Omental fat pad (tissue), 4 donors: ENCODE results near the gene MB. TPM values are rescaled to one million over a fixed set of nuclear protein-coding genes. Genes with fewer than 3 reads are reported as not detected.

Source experiments
- ATAC-seq: fragments of 150-250 bp; one replicate; pipeline ENCODE4 v1.9.1; 2016; ENCODE audit warnings: mild to moderate bottlenecking, moderate library complexity; ENCODE audit not compliant: low FRiP score
- DNase-seq: peaks from one replicate; pipeline ENCODE4 v3.0.0-alpha.2; 2019; ENCODE audit warnings: low spot score
- CTCF ChIP-seq, 3 donors: fragments of 450-650 bp; IDR thresholded peaks; one replicate each; pipeline ENCODE4 v1.5.1; 2016 to 2017; ENCODE audit warnings: antibody characterized with exemption in 3 of 3, mild to moderate bottlenecking in 3 of 3, moderate library complexity in 2 of 3
- total RNA-seq, 4 donors: library from RNA; depleted of rRNA; stranded (reverse); fragments of >200 nt; gene quantifications; one replicate each; pipeline ENCODE4 v1.1.0, GENCODE V29; 2016

MB gene
- total RNA-seq, 4 donors from 2014 or later, result 0.44 TPM; not detected in 3

- no peak for TF ChIP-seq CTCF (IDR thresholded peaks at IDR 0.05)
- ATAC-seq, result no peak
- DNase-seq, result no peak
Observed at GRCh38 chr22:35616043-35616442, 1.1 kb downstream of the MB start.

- TF ChIP-seq CTCF (IDR thresholded peaks at IDR 0.05), result no peak
- ATAC-seq (no peak), DNase-seq (no peak)
Observed at GRCh38 chr22:35615156-35615555, 2.0 kb downstream of the MB start.

GRCh38 chr22:35614404-35614803 is 2.7 kb downstream of the MB start:
- TF ChIP-seq CTCF (IDR thresholded peaks at IDR 0.05), result no peak
- ATAC-seq, result no peak
- no peak for DNase-seq

- no peak for TF ChIP-seq CTCF (IDR thresholded peaks at IDR 0.05)
- no peak for ATAC-seq
- no peak for DNase-seq
Observed at GRCh38 chr22:35612903-35613302, 4.2 kb downstream of the MB start.

GRCh38 chr22:35611891-35612576 is 5.1 kb downstream of the MB start:
- DNase-seq, result no peak
- no peak for ATAC-seq
- TF ChIP-seq CTCF (IDR thresholded peaks at IDR 0.05), result no peak

GRCh38 chr22:35611200-35611890 is 5.8 kb downstream of the MB start:
- no peak for TF ChIP-seq CTCF (IDR thresholded peaks at IDR 0.05)
- DNase-seq, result no peak
- no peak for ATAC-seq

GRCh38 chr22:35610741-35611140 is 6.4 kb downstream of the MB start:
- DNase-seq (no peak), ATAC-seq (no peak)
- TF ChIP-seq CTCF (IDR thresholded peaks at IDR 0.05), result no peak
